ENCODE results near the gene ETFB.

Gene ETFB

GRCh38 chr19:51326216-51327065, 39.7 kb downstream of the ETFB start:
- no peak for TF ChIP-seq CTCF (IDR thresholded peaks at IDR 0.05; ENCODE audit: low read depth, low read length)
- DNase-seq (ENCODE audit: extremely low read depth, low read depth) = no peak

DNA sequence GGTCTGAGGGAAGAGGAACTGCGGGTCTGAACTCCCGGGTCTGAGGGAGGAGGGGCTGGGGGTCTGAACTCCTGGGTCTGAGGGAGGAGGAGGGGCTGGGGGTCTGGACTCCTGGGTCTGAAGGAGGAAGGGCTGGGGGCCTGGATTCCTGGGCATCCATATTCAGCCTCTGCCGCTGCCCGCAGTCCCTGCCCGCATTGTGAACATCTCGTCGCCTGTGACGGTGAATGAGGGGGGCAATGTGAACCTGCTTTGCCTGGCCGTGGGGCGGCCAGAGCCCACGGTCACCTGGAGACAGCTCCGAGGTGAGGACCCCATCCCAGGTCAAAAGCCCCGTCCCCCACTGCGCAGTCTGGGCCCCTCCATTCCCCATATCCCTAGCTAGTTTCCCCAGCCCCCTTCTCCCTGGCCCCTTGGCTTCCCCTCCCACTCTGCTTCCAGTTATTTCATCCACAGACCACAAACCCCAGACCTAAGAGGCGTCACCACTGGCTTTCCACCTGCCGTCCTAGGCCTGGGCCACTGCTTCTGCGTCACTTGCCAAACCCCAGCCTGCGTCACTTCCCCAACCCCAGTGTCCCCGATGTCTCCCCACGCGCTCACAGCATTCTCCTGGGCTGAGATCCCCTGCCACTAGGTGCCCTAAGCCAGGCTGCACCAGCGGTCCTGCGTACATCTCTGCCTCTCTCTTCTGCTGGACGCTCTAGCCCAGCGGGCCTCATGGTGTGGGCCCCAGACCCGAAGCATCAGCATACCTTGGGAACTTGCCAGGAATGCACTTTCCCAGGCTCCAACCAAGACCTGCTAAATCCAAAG, 40.8 kb downstream of the ETFB start:
- DNase-seq (ENCODE audit: extremely low read depth, low read depth) = no peak
- no peak for TF ChIP-seq CTCF (IDR thresholded peaks at IDR 0.05; ENCODE audit: low read depth, low read length)

GRCh38 chr19:51324167-51324481, 42.1 kb downstream of the ETFB start:
- no peak for TF ChIP-seq CTCF (IDR thresholded peaks at IDR 0.05; ENCODE audit: low read depth, low read length)
- no peak for DNase-seq (ENCODE audit: extremely low read depth, low read depth)

DNA sequence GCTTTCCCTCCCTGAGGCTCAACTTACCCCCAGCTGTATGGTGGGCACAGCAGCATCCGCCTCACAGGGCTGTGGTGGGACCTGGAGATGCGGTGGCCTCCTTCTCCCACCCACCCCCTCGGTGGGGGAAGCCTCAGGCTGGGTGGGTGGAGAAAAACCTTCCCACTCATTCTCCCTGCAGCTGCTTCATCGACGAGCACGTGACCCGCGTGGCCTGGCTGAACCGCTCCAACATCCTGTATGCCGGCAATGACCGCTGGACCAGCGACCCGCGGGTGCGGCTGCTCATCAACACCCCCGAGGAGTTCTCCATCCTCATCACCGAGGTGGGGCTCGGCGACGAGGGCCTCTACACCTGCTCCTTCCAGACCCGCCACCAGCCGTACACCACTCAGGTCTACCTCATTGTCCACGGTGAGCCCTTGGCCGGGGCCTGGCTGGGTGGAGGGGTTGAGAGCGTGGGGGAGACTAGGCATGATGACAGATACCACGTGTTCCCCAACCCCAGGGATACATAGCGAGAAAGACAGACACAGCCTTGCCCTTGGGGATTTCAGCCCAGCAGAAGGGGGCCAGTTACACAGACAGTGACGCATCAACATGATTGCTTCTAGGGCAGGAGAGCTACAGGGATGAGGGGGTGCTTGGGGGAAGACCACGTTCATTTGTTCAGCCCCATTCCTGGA, 42.6 kb downstream of the ETFB start:
- no peak for DNase-seq (ENCODE audit: extremely low read depth, low read depth)
- TF ChIP-seq CTCF (IDR thresholded peaks at IDR 0.05; ENCODE audit: low read depth, low read length) = no peak

GRCh38 chr19:51321799-51322198, 44.4 kb downstream of the ETFB start:
- TF ChIP-seq CTCF (IDR thresholded peaks at IDR 0.05; ENCODE audit: low read depth, low read length) = no peak
- DNase-seq (ENCODE audit: extremely low read depth, low read depth) = no peak

- no peak for TF ChIP-seq CTCF (IDR thresholded peaks at IDR 0.05; ENCODE audit: low read depth, low read length)
- DNase-seq (ENCODE audit: extremely low read depth, low read depth) = no peak
Measured at GRCh38 chr19:51320280-51320657, 45.9 kb downstream of the ETFB start.
